NCI-H2196 (cell line): Measurements from ENCODE around the gene F8.
A peak's percentile ranks its signal among the peaks of the same experiment; 100 is the strongest.
"Not testable (repeated sequence)": the region's sequence is repeated elsewhere in the genome, so short reads cannot be mapped to it uniquely, and the experiment has no call there.

Source experiments
- DNase-seq: peaks from one replicate; lab custom pipeline; 2025; ENCODE audit not compliant: unreplicated experiment; lab: John Stamatoyannopoulos, UW

F8 gene

DNA sequence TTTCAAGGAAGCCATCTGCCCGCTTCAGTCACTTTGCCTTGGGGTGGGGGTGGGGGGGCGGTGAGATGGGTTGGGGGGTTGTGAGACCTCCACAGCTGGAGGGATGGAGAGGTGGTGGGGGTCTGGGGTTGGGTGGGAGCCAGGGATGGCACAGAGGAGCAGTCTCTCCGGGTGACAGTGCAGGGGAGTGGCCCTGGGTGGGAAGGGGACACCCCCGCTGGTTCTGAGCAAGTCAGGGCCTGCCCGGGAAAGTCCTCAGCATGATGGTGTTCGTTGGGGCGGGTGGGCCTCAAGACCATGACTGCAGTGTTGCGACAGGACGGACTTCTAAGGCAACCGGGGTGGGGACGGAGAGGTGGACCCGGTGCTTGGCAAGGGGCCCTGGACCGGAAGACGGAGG is 137.0 kb downstream of the F8 start:
- DNase-seq, result not testable (repeated sequence)

DNA sequence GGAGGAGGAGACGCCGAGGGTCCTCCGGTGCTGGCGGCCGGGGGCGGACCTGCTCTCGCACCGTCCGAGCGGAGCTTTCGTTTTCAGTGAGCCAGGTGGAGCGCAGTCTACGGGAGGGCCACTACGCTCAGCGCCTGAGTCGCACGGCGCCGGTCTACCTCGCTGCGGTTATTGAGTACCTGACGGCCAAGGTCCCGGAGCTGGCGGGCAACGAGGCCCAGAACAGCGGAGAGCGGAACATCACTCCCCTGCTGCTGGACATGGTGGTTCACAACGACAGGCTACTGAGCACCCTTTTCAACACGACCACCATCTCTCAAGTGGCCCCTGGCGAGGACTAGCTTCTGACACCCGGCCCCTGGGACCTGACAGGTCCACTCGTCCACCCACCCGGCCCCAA is 137.5 kb downstream of the F8 start:
- DNase-seq, result not testable (repeated sequence)

DNA sequence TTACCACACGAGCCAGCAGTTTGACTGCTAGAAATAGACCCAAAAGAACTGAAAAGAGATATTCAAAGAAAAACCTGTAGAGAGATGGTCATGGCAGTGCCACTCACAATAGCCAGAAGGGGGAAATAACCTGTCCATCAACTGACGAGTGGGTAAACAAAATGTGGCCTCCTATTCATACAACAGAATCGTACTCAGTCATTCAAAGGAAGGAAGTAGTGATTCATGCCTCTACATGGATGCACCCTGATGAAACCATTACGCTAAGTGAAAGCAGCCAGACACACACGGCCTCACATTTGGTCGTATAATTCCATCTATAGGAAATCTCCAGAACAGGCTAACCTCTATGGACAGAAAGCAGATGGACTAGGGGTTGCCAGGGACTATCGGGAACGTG is 138.5 kb downstream of the F8 start:
- DNase-seq, result not testable (repeated sequence)

- no peak for DNase-seq
These were observed 149.2 kb downstream of the F8 start for GRCh38 chrX:154873329-154873728.

DNA sequence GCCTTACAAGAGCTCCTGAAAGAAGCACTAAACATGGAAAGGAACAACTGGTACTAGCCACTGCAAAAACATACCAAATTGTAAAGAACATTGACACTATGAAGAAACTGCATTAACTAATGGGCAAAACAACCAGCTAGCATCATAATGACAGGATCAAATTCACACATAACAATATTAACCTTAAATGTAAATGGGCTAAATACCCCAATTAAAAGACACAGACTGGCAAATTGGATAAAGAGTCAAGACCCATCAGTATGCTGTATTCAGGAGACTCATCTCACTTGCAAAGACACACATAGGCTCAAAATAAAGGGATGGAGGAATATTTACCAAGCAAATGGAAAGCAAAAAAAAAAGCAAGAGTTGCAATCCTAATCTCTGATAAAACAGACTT is 154.0 kb downstream of the F8 start:
- not testable (repeated sequence) for DNase-seq

- no peak for DNase-seq
These were observed 167.3 kb downstream of the F8 start for GRCh38 chrX:154855256-154855655.

GRCh38 chrX:154850957-154851611 is 171.4 kb downstream of the F8 start:
- DNase-seq, result no peak

DNA sequence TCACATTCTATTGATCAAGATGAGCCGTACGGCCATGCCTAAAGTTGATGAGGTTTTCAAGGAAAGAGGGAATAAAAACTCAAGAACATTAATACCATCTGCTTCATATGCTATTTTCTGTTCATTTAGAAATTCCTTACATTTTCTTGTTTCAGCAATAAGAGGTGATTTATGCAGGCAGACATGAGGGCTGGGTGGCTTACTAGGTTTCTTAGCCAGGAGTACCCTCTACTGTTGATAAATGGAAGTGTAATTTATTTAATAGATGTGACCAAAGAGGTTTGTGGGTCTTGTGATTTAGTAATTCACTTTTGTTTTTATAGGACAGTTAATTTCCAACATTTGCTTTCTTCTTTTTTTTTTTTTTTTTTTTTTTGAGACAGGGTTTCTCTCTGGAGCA is 181.7 kb downstream of the F8 start:
- peak; percentile 14 for DNase-seq

GRCh38 chrX:154836163-154836562 is 186.4 kb downstream of the F8 start:
- no peak for DNase-seq

DNA sequence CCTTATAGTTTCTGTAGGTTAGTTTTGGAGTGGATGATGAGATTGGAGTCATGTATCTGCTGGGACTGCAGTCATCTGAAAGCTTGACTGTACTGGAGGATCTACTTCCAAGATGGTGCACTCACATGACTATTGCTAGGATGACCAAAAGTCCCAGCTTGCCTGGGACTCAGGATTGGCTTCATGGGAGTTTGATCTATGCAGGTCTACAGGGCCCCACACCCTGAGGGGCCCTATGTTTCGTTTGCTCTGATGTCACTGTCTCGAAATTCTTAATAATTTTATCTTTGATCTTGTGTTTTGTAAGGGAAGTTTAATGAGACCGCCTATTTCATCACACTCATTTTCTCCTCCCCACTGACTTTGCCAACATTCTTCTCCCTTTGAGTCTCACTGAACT is 188.0 kb downstream of the F8 start, which contains the start of gene SMIM9:
TSS of gene SMIM9 (minus strand) at position 101 of the 400 bp plus-strand sequence. CDS start 3,806 bp downstream, outside the sequence.
- DNase-seq, result no peak

DNA sequence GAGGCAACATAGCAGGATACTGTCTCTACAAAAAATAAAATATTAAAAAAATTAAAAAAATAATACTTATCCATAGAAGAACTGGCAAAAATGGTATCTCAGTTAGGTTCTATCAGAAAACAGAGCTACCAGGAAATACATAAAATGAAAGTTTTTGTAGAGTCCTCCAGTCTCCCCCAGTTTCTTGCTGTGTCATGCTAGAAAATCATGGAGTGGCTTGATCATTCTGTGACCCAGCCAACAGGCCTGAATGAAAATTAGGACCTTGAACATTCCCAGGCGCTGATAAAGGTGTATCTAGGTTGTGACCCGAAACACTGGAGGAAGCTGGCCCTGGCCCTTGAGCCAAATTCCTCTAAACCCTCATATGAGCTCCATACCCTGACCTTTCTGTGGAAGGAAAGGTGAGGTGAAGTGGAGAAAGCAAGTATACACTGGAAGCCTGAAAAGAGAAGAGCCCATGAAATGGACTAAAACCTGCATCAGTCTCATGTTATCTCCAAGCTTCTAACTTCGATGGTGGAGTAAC is 188.7 kb downstream of the F8 start:
- no peak for DNase-seq

DNA sequence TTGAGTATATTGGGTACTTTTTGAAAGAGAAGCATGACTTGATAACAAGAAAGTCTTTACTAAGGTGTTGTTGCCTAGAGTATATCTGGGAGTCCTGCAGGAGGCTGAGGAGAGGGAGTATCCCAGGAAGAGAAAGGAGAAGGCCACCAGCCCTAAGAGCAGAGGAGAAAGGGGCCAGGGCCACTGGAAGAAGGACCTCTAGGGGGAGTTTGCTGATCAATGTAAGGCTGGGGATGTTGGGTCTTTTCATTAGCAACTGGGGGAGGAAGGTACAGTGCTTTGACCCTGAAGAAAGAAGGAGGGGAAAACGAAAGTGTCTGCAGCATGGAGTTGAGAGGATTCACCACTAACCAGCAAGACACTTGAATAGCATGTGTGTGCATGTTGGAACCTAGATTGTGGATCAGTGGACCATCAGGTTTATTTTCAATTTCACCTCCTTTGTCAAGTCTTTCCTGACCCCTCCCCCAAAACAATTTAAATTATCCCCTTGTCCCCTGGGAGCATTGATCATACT is 192.5 kb downstream of the F8 start:
- DNase-seq, result no peak

DNA sequence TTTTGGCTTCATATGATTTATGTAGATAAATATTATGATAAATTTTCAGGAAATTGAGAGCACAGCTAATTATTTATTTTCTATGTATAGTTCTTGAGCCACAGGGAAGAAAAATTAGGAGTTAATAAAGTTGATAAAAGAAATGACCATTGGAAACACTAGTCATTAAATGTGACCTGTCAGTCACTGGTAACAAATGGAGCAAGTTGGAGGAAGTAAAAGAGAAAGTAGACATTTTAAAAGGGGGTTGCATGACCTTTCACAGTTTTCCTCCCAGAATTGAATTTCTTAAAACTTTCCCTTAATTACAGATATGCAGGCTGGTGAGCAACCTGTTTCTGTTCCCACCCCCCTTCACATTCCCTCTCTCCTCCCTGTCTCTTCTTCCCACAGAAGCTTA is 193.4 kb downstream of the F8 start:
- DNase-seq, result no peak

- no peak for DNase-seq
These were observed 194.5 kb downstream of the F8 start for GRCh38 chrX:154828016-154828408.

GRCh38 chrX:154827194-154828015 is 195.1 kb downstream of the F8 start:
- no peak for DNase-seq

GRCh38 chrX:154825586-154825985 is 196.9 kb downstream of the F8 start:
- not testable (repeated sequence) for DNase-seq

DNA sequence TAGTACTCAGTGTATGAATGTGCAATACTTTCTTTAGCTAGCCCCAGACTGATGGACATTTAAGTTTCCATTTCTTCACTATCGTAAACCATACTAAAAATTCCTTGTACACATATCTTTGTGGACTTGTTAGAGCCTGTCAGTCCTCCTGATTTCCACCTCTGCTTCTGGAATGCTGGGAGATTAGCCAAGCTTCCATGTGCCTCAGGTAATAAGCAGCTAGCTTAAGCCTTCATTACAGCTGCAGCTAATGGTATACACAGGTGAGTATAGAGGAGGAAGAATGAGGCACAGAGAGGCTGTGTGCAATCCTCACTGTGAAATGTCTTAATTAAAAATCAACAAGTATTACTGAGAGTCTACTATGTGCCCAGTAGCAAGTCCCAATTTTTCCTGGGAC is 197.9 kb downstream of the F8 start:
- no peak for DNase-seq

DNA sequence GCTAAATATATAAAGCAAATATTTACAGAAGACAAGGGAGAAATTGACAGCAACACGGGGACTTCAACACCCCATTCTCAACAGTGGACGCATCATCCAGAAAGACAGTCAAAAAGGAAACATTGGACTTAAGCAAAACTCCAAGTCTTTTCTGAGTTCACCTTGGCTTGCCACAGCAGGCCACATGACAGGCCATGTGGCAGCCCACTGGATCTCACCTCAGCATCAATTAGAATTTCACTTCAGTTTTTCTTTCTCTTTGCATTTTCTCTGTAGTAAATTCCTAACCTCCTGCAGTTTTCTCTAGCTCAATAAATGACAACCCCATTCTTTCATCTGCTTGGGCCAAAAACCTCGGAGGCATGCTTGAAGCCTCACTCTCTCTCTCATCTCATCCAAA is 200.5 kb downstream of the F8 start:
- DNase-seq, result no peak

- no peak for DNase-seq
These were observed 201.0 kb downstream of the F8 start for GRCh38 chrX:154821523-154821922.

DNA sequence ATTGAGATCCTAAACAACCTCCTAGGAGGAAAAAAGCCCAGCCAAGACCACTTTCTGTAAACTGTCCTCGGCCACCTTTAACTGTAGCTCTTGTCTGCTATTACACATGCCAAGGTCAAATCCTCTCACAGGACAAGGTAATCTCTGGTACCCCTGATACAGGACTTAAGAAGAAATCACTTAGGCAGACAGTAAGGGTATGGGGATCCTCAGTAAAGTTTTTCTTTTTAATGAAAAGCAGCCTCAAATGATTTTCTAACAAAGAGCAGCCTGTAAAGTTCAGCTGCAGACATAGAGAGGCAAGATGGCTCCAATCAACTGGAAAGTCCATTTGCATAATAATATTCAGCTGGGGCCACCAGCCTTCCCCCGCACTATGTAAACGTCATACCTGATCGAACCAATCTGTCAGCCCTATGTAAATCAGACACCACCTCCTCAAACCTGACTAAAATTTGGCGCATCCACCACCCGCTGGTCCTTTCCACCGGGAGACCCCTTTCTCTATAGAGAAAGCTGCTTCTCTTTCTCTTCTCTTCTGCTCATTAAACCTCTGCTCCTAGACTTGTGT is 202.7 kb downstream of the F8 start:
- DNase-seq, result no peak

- no peak for DNase-seq
These were observed 203.4 kb downstream of the F8 start for GRCh38 chrX:154818916-154819770.
